ENCODE results near the gene PDS5A. TPM values are rescaled to one million over a fixed set of nuclear protein-coding genes. Genes with fewer than 3 reads are reported as not detected.
"Not testable (repeated sequence)": the region's sequence is repeated elsewhere in the genome, so short reads cannot be mapped to it uniquely, and the experiment has no call there.

The PDS5A gene
- total and polyA plus RNA-seq, 12 donors: 12.6 to 36.2 (median 30.9) TPM

- WGBS, 2 donors: 93 to 97% methylated on average over 12 of the region's 12 CpGs
- Histone ChIP-seq H3K36me3 (peaks cover 0 to 100% (median 43%) of the 10 kb centered on the region in 9 donors), H3K4me1 (no peaks in the 10 kb centered on the region), H3K27me3 (no peaks in the 10 kb centered on the region), H3K9me3 (no peaks in the 10 kb centered on the region), H3K4me3 (no peak overlapping the region), H3K27ac (no peak overlapping the region)
- no peak for DNase-seq
- intact Hi-C loops (cut with DNase I): no loop called here
- ATAC-seq: no peak
- TF ChIP-seq CTCF (IDR thresholded peaks at IDR 0.05): no peak
Measured at GRCh38 chr4:39846120-39846519, 131.6 kb downstream of the PDS5A start.

- DNase-seq: no peak
- intact Hi-C loops (cut with DNase I): no loop called here
- H3K4me3 ChIP-seq: no peak overlapping the region
- no peaks in the 10 kb centered on the region for H3K4me1 ChIP-seq
- peaks cover 0 to 100% (median 59%) of the 10 kb centered on the region in 9 donors for H3K36me3 ChIP-seq
- H3K27me3 ChIP-seq: no peaks in the 10 kb centered on the region
- no peaks in the 10 kb centered on the region for H3K9me3 ChIP-seq
- TF ChIP-seq CTCF (IDR thresholded peaks at IDR 0.05): no peak
- H3K27ac ChIP-seq: no peak overlapping the region
- ATAC-seq: no peak
- 98% methylated on average over 3 of the region's 3 CpGs for WGBS, 2 donors
Measured at GRCh38 chr4:39841894-39842293, 135.8 kb downstream of the PDS5A start.

GRCh38 chr4:39840516-39840915, 137.2 kb downstream of the PDS5A start:
- peaks cover 0 to 100% (median 55%) of the 10 kb centered on the region in 9 donors for H3K36me3 ChIP-seq
- H3K4me3 ChIP-seq; H3K4me1 ChIP-seq; H3K27me3 ChIP-seq; ATAC-seq; H3K9me3 ChIP-seq; intact Hi-C loops (cut with DNase I); DNase-seq; H3K27ac ChIP-seq: not testable (repeated sequence)
- WGBS, 2 donors: 95 to 97% methylated on average over 14 of the region's 14 CpGs

- Histone ChIP-seq H3K4me1 (no peaks in the 10 kb centered on the region), H3K27me3 (no peaks in the 10 kb centered on the region), H3K36me3 (peaks cover 0 to 100% (median 60%) of the 10 kb centered on the region in 9 donors), H3K4me3 (no peak overlapping the region), H3K27ac (no peak overlapping the region), H3K9me3 (no peaks in the 10 kb centered on the region)
- no peak for ATAC-seq
- TF ChIP-seq CTCF (IDR thresholded peaks at IDR 0.05): no peak
- intact Hi-C loops (cut with DNase I): no loop called here
- DNase-seq: no peak
- WGBS, 2 donors: 96 to 97% methylated on average over 9 of the region's 9 CpGs
Measured at GRCh38 chr4:39840027-39840426, 137.7 kb downstream of the PDS5A start.

- 96 to 98% methylated on average over 11 of the region's 11 CpGs for WGBS, 2 donors
Measured at GRCh38 chr4:39838431-39838830, 139.3 kb downstream of the PDS5A start.

More at GRCh38 chr4:39838431-39838830, 139.3 kb downstream of the PDS5A start:
- H3K4me1 ChIP-seq, H3K27ac ChIP-seq, H3K9me3 ChIP-seq, H3K27me3 ChIP-seq, H3K4me3 ChIP-seq, ATAC-seq, DNase-seq: not testable (repeated sequence)
- intact Hi-C loops (cut with DNase I): loop anchor here in 4 of 10 donors (5.0 to 10.0 kb wide), 2 partner anchors 141 to 144 kb away; partner anchors contain the start of gene UBE2K (in 4 of the 4)
- peaks cover 0 to 100% (median 49%) of the 10 kb centered on the region in 9 donors for H3K36me3 ChIP-seq
